H9 (cell line): Measurements from ENCODE around the gene CFAP57. TPM values are rescaled to one million over a fixed set of nuclear protein-coding genes. Genes with fewer than 3 reads are reported as not detected.

ENCODE experiments used
- DNase-seq: peaks from one replicate; pipeline ENCODE4 v3.0.0-alpha.2; 2017
- H2AFZ ChIP-seq: one replicate; pipeline ENCODE4 v1.6.1; 2013; ENCODE audit warnings: mild to moderate bottlenecking, low read length, control low read depth, moderate library complexity
- H2AK5ac ChIP-seq: 2 replicates; pipeline ENCODE4 v1.6.1; 2013; ENCODE audit warnings: low read length, control low read depth, mixed read lengths; ENCODE audit not compliant: insufficient read length
- H2BK120ac ChIP-seq: one replicate; pipeline ENCODE4 v1.6.1; 2013; ENCODE audit warnings: low read depth, mild to moderate bottlenecking, low read length, control low read depth, inconsistent platforms; ENCODE audit not compliant: poor library complexity, severe bottlenecking
- H2BK12ac ChIP-seq: 2 replicates; pipeline ENCODE4 v1.6.1; 2013; ENCODE audit warnings: low read length, control low read depth, mixed read lengths, low read depth; ENCODE audit not compliant: insufficient read length
- H2BK15ac ChIP-seq: 2 replicates; pipeline ENCODE4 v1.6.1; 2013; ENCODE audit warnings: low read depth, low read length, control low read depth
- H2BK20ac ChIP-seq: one replicate; pipeline ENCODE4 v1.6.1; 2013; ENCODE audit warnings: low read depth, mild to moderate bottlenecking, low read length, control low read depth, inconsistent platforms; ENCODE audit not compliant: poor library complexity, severe bottlenecking
- H2BK5ac ChIP-seq: 2 replicates; pipeline ENCODE4 v1.6.1; 2013; ENCODE audit warnings: low read length, control low read depth, mixed read lengths; ENCODE audit not compliant: insufficient read length
- H3K14ac ChIP-seq: 2 replicates; pipeline ENCODE4 v1.6.1; 2013; ENCODE audit warnings: low read length, control low read depth; ENCODE audit not compliant: insufficient read depth
- H3K18ac ChIP-seq: 2 replicates; pipeline ENCODE4 v1.6.1; 2013; ENCODE audit warnings: low read depth, mild to moderate bottlenecking, mixed read lengths, low read length, control low read depth; ENCODE audit not compliant: insufficient read length
- H3K23ac ChIP-seq: 2 replicates; pipeline ENCODE4 v1.6.1; 2013; ENCODE audit warnings: low read length, control low read depth, mixed read lengths, low read depth; ENCODE audit not compliant: insufficient read length
- H3K23me2 ChIP-seq: 2 replicates; pipeline ENCODE4 v1.6.1; 2013; ENCODE audit warnings: low read depth, mild to moderate bottlenecking, mixed read lengths, low read length, control low read depth; ENCODE audit not compliant: insufficient read length, poor library complexity, severe bottlenecking
- H3K27ac ChIP-seq: 2 replicates; pipeline ENCODE4 v1.5.1; 2013; ENCODE audit warnings: low read length, control low read depth, mixed read lengths, low read depth; ENCODE audit not compliant: insufficient read length
- H3K27me3 ChIP-seq: 2 replicates; pipeline ENCODE4 v1.6.1; 2013; ENCODE audit warnings: low read length, control low read depth, inconsistent platforms; ENCODE audit not compliant: insufficient read depth
- H3K4ac ChIP-seq: 2 replicates; pipeline ENCODE4 v1.6.1; 2013; ENCODE audit warnings: low read depth, mild to moderate bottlenecking, control low read depth, inconsistent platforms, low read length, moderate library complexity
- H3K4me1 ChIP-seq: 2 replicates; pipeline ENCODE4 v1.6.1; 2013; ENCODE audit warnings: low read length, control low read depth, inconsistent platforms; ENCODE audit not compliant: insufficient read depth
- H3K4me2 ChIP-seq: 2 replicates; pipeline ENCODE4 v1.6.1; 2013; ENCODE audit warnings: low read length, control low read depth, mixed read lengths; ENCODE audit not compliant: insufficient read length, insufficient read depth
- H3K56ac ChIP-seq: 2 replicates; pipeline ENCODE4 v1.6.1; 2013; ENCODE audit warnings: low read depth, mild to moderate bottlenecking, mixed read lengths, low read length, control low read depth; ENCODE audit not compliant: insufficient read length
- H3K79me1 ChIP-seq: 2 replicates; pipeline ENCODE4 v1.6.1; 2013; ENCODE audit warnings: low read depth, mild to moderate bottlenecking, moderate library complexity, low read length, control low read depth, inconsistent platforms; ENCODE audit not compliant: insufficient read depth, poor library complexity, severe bottlenecking
- H3K79me2 ChIP-seq: 2 replicates; pipeline ENCODE4 v1.6.1; 2013; ENCODE audit warnings: low read length, control low read depth, inconsistent platforms; ENCODE audit not compliant: insufficient read depth
- H3K9ac ChIP-seq: 2 replicates; pipeline ENCODE4 v1.6.1; 2013; ENCODE audit warnings: low read length, control low read depth, mixed read lengths; ENCODE audit not compliant: insufficient read length; ENCODE audit errors: extremely low read depth
- H3K9me3 ChIP-seq: one replicate; pipeline ENCODE4 v1.6.1; 2013; ENCODE audit warnings: low read depth, low read length, inconsistent platforms; ENCODE audit not compliant: control insufficient read depth
- H3T11ph ChIP-seq: one replicate; pipeline ENCODE4 v1.6.1; 2013; ENCODE audit warnings: mild to moderate bottlenecking, low read length, control low read depth, inconsistent platforms
- H4K20me1 ChIP-seq: one replicate; pipeline ENCODE4 v1.6.1; 2013; ENCODE audit not compliant: control insufficient read depth, insufficient read length, insufficient read depth
- H4K5ac ChIP-seq: 2 replicates; pipeline ENCODE4 v1.6.1; 2013; ENCODE audit warnings: low read depth, mild to moderate bottlenecking, mixed read lengths, low read length, control low read depth; ENCODE audit not compliant: insufficient read length
- H4K8ac ChIP-seq: replicated peaks from 2 replicates; pipeline ENCODE4 v1.6.1; 2013; ENCODE audit warnings: low read length, control low read depth, mixed read lengths, low read depth; ENCODE audit not compliant: insufficient read length
- H4K91ac ChIP-seq: 2 replicates; pipeline ENCODE4 v1.6.1; 2013; ENCODE audit warnings: low read depth, mild to moderate bottlenecking, moderate library complexity, mixed read lengths, low read length, control low read depth; ENCODE audit not compliant: insufficient read length
- H3K27ac Mint-ChIP-seq, 3 experiments: 2 replicates in 2 of 3; 3 replicates in 1 of 3; pipeline ENCODE4 v1.8.0; 2020 to 2021; ENCODE audit warnings: mixed read lengths in 3 of 3, mild to moderate bottlenecking in 1 of 3, moderate library complexity in 1 of 3
- H3K27me3 Mint-ChIP-seq: 2 replicates; pipeline ENCODE4 v1.8.0; 2021; ENCODE audit warnings: low read depth, mild to moderate bottlenecking, moderate library complexity, mixed read lengths
- H3K36me3 Mint-ChIP-seq, 3 experiments: 2 replicates in 2 of 3; 3 replicates in 1 of 3; pipeline ENCODE4 v1.8.0; 2020 to 2021; ENCODE audit warnings: low read depth in 3 of 3, mixed read lengths in 3 of 3; ENCODE audit not compliant: insufficient read depth in 1 of 3
- H3K4me1 Mint-ChIP-seq, 2 experiments: 2 replicates each; pipeline ENCODE4 v1.8.0; 2020; ENCODE audit warnings: mixed read lengths in 2 of 2
- H3K4me3 Mint-ChIP-seq, 2 experiments: 2 replicates in 1 of 2; 3 replicates in 1 of 2; pipeline ENCODE4 v1.8.0; 2020 to 2021; ENCODE audit warnings: mild to moderate bottlenecking in 2 of 2, mixed read lengths in 2 of 2, moderate library complexity in 1 of 2
- H3K9me3 Mint-ChIP-seq, 2 experiments: 2 replicates in 1 of 2; 3 replicates in 1 of 2; pipeline ENCODE4 v1.8.0; 2020; ENCODE audit warnings: mild to moderate bottlenecking in 2 of 2, mixed read lengths in 2 of 2, moderate library complexity in 1 of 2
- WGBS: extraction: QIAGEN DNeasy Blood & Tissue Kit; methylation state at CpG from one replicate; pipeline ENCODE4 v1.1.7; 2013; ENCODE audit warnings: missing lambda C conversion rate, low lambda C conversion rate, mixed read lengths; ENCODE audit not compliant: insufficient read length; ENCODE audit errors: extremely low coverage; 5-methylcytosine and 5-hydroxymethylcytosine counted together
- total RNA-seq: library from RNA; stranded (reverse); gene quantifications from 2 replicates; pipeline ENCODE4 v1.2.1, GENCODE V29; 2021
- TF ChIP-seq, protein P1 (sequence below): fragments of 200-600 bp; sonication (generic); conservative IDR thresholded peaks from 3 replicates; pipeline ENCODE4 v1.8.0; 2021; ENCODE audit warnings: antibody characterized with exemption, mild to moderate bottlenecking

Gene CFAP57
- total RNA-seq, 1 experiment from 2014 or later, result 0.33 TPM

DNA sequence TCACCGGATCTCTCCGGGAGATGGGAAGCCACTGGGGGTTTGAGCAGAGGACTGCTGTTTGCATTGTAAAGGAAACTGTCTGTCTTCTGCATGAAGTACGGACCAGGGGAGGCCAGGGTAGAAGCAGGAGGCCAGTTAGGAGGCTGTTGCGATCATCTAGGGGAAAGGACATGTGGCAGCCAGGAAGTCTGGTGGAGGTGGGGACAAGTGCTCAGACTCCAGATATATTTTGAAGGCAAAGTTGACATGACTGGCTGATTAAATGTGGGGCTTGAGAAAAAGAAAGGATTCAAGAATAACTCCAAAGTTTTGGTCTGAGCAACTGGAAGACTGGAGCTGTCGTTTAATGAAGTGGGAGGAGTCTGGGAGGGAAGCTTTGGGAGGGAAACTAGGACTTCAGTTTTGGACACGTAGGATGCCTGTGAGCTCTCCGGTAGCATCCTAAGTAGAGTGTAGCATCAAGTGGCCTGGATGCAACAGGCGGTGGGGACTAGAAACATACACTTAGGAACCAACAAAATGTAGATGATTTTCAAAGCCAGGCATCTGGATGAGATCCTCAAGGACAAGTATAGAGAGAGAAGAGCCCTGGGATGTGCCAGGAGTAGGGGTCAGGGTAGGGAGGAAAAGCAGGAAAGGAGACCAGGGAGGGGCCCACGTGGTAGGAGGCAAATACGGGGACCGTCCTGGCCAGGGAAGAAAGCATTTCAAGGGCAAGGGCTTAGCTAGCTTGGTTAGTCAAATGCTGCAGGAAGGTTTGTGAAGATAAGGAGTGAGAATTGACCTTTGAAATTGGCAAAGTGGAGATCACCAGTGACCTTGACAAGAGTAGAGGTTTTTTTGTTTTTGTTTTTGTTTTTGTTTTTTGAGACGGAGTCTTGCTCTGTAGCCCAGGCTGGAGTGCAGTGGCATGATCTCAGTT lies 116.9 kb downstream of the CFAP57 start:
- no peaks in the 10 kb centered on the region for H3K9me3 ChIP-seq
- H4K5ac ChIP-seq, result no peak overlapping the region
- no peak overlapping the region for H2AFZ ChIP-seq
- H3K27ac Mint-ChIP-seq, result no peak overlapping the region
- H3K18ac ChIP-seq, result no peak overlapping the region
- H2AK5ac ChIP-seq, result no peak overlapping the region
- no peaks in the 10 kb centered on the region for H3K36me3 Mint-ChIP-seq
- H3K79me1 ChIP-seq, result no peaks in the 10 kb centered on the region
- H3K27me3 Mint-ChIP-seq, result peaks cover 3% of the 10 kb centered on the region
- no peak overlapping the region for H3K4ac ChIP-seq
- H3K14ac ChIP-seq, result no peak overlapping the region
- peaks cover 7% of the 10 kb centered on the region; the same call in 1 of the 2 replicates for H3K4me1 ChIP-seq
- no peak overlapping the region for H3K9ac ChIP-seq
- no peak overlapping the region for H3K56ac ChIP-seq
- H3K9me3 Mint-ChIP-seq, result no peaks in the 10 kb centered on the region
- no peak overlapping the region for H3K23ac ChIP-seq
- H2BK5ac ChIP-seq, result no peak overlapping the region
- no peak overlapping the region for H2BK120ac ChIP-seq
- H3K23me2 ChIP-seq, result peaks cover 3% of the 10 kb centered on the region
- no peaks in the 10 kb centered on the region for H4K20me1 ChIP-seq
- no peak overlapping the region for H4K8ac ChIP-seq
- no CpG with 5 or more reads among the region's 12 CpGs for WGBS
- no peak overlapping the region for H3K4me2 ChIP-seq
- H2BK12ac ChIP-seq, result no peak overlapping the region
- no peak overlapping the region for H3T11ph ChIP-seq
- peaks cover 21 to 27% of the 10 kb centered on the region in 2 experiments for H3K4me1 Mint-ChIP-seq
- no peaks in the 10 kb centered on the region for H3K79me2 ChIP-seq
- DNase-seq, result no peak
- no peaks in the 10 kb centered on the region for H3K27me3 ChIP-seq
- TF ChIP-seq, protein P1, sequence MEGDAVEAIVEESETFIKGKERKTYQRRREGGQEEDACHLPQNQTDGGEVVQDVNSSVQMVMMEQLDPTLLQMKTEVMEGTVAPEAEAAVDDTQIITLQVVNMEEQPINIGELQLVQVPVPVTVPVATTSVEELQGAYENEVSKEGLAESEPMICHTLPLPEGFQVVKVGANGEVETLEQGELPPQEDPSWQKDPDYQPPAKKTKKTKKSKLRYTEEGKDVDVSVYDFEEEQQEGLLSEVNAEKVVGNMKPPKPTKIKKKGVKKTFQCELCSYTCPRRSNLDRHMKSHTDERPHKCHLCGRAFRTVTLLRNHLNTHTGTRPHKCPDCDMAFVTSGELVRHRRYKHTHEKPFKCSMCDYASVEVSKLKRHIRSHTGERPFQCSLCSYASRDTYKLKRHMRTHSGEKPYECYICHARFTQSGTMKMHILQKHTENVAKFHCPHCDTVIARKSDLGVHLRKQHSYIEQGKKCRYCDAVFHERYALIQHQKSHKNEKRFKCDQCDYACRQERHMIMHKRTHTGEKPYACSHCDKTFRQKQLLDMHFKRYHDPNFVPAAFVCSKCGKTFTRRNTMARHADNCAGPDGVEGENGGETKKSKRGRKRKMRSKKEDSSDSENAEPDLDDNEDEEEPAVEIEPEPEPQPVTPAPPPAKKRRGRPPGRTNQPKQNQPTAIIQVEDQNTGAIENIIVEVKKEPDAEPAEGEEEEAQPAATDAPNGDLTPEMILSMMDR, result no peak
- no peak overlapping the region for H3K4me3 Mint-ChIP-seq
- no peak overlapping the region for H3K27ac ChIP-seq
- H2BK20ac ChIP-seq, result no peak overlapping the region
- H2BK15ac ChIP-seq, result no peak overlapping the region
- H4K91ac ChIP-seq, result no peak overlapping the region
